ENCODE results near the gene PVALEF.

PVALEF gene

GRCh38 chr17:81165246-81166032 is at the start of gene PVALEF:
TSS of gene PVALEF (plus strand) at chr17:81165507. CDS start at chr17:81181227, 15,720 bp downstream.
- no peak for DNase-seq (ENCODE audit: low spot score)
- TF ChIP-seq, protein P1, sequence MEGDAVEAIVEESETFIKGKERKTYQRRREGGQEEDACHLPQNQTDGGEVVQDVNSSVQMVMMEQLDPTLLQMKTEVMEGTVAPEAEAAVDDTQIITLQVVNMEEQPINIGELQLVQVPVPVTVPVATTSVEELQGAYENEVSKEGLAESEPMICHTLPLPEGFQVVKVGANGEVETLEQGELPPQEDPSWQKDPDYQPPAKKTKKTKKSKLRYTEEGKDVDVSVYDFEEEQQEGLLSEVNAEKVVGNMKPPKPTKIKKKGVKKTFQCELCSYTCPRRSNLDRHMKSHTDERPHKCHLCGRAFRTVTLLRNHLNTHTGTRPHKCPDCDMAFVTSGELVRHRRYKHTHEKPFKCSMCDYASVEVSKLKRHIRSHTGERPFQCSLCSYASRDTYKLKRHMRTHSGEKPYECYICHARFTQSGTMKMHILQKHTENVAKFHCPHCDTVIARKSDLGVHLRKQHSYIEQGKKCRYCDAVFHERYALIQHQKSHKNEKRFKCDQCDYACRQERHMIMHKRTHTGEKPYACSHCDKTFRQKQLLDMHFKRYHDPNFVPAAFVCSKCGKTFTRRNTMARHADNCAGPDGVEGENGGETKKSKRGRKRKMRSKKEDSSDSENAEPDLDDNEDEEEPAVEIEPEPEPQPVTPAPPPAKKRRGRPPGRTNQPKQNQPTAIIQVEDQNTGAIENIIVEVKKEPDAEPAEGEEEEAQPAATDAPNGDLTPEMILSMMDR (IDR thresholded peaks at IDR 0.05; ENCODE audit: borderline replicate concordance, control extremely low read depth, extremely low read depth, insufficient read depth, missing control alignments): no peak
- in situ Hi-C loops (cut with MboI; ENCODE audit: low sequenced_read_pairs, unreplicated experiment): no loop called here

GRCh38 chr17:81115749-81116464 is 49.4 kb upstream of the PVALEF start:
- TF ChIP-seq, protein P1 (IDR thresholded peaks at IDR 0.05; ENCODE audit: borderline replicate concordance, control extremely low read depth, extremely low read depth, insufficient read depth, missing control alignments): no peak
- DNase-seq (ENCODE audit: low spot score): no peak
- in situ Hi-C loops (cut with MboI; ENCODE audit: low sequenced_read_pairs, unreplicated experiment): no loop called here

- in situ Hi-C loops (cut with MboI; ENCODE audit: low sequenced_read_pairs, unreplicated experiment): no loop called here
- DNase-seq (ENCODE audit: low spot score): no peak
- TF ChIP-seq, protein P1 (IDR thresholded peaks at IDR 0.05; ENCODE audit: borderline replicate concordance, control extremely low read depth, extremely low read depth, insufficient read depth, missing control alignments): no peak
Observed at GRCh38 chr17:81116704-81117103, 48.6 kb upstream of the PVALEF start.

DNA sequence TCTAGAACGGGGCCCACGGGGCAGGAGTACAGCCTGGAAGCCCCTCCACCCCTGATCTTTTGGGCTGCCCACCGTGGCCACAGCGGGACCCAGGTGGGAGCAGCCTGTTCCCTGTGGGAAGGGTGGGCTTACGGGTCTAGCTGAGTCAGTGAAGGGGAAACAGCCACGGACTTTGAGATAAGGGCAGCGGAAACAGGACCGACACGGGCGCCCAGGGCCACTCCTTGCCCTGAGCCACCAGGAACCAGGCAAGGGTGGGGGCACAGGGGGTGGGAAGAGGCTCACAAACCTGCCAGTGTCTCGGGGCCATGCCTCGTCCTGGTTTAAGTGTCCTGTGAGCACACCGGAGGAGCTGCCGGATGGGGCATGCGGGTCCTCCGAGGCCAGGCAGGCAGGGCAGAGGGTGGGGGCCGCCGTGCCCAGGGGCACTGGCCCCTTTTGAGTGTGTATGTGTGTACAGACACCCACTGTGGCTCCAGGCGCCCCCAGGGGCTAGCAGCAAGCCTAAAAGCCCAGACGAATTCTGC is 47.6 kb upstream of the PVALEF start:
- in situ Hi-C loops (cut with MboI; ENCODE audit: low sequenced_read_pairs, unreplicated experiment): no loop called here
- TF ChIP-seq, protein P1 (IDR thresholded peaks at IDR 0.05; ENCODE audit: borderline replicate concordance, control extremely low read depth, extremely low read depth, insufficient read depth, missing control alignments): no peak
- DNase-seq (ENCODE audit: low spot score): no peak

DNA sequence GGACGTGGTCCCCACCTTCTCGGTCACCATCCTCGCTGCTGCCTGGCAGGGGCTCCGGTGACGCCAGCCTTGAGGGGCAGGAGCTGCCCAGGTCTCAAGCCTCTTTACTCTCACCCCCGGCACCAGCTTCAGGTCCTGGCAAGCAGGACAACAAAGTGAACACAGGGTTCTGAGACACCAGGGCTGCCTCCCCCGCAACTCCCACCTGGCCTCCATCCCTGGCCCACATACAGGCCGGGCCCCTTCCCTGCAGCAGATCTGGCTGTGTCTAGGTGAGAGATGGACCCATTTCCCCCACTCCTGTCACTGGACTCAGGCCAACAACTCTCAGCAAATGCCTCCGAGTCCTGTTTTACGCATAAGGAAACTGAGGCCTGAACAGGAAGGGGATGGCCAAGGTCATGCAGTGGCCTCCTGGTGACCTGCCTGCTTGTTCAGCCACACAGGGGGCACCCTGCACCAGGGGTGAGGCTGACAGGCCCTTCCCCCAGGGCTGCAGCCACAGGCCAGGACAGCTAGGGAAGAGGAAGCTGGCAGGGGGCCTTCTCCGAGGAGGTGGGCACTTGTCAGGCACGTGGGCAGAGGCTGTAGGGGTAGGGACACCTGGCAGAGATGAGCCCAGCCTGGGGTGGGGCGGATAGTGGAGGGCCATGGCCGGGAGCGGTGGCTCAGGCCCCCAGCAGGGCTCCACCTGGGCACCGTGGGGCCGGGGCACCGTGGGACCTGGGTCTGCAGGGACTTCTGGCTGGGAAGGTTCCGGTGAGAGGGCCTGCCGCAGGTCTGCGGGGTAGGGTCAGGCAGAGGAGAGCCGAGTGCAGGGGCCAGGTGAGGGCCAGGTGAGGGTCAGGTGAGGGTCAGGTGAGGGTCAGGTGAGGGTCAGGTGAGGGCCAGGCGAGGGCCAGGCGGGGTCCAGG is 46.7 kb upstream of the PVALEF start:
- in situ Hi-C loops (cut with MboI; ENCODE audit: low sequenced_read_pairs, unreplicated experiment): no loop called here
- DNase-seq (ENCODE audit: low spot score): no peak
- TF ChIP-seq, protein P1 (IDR thresholded peaks at IDR 0.05; ENCODE audit: borderline replicate concordance, control extremely low read depth, extremely low read depth, insufficient read depth, missing control alignments): no peak
